PC-3 (cell line): Measurements from ENCODE around the gene OR4D11.

Experiments
- EZH2 ChIP-seq: fragments of 300-600 bp; sonication (generic); IDR thresholded peaks from one replicate; pipeline ENCODE4 v1.6.1; 2017; ENCODE audit warnings: antibody characterized with exemption, mild to moderate bottlenecking, low read length; ENCODE audit not compliant: unreplicated experiment
- TF ChIP-seq, protein P1 (sequence below): fragments of 300-600 bp; sonication (generic); conservative IDR thresholded peaks from 2 replicates; pipeline ENCODE4 v1.5.1; 2017; ENCODE audit warnings: antibody characterized with exemption, low read depth, mild to moderate bottlenecking, low read length

- TF ChIP-seq, protein P1, sequence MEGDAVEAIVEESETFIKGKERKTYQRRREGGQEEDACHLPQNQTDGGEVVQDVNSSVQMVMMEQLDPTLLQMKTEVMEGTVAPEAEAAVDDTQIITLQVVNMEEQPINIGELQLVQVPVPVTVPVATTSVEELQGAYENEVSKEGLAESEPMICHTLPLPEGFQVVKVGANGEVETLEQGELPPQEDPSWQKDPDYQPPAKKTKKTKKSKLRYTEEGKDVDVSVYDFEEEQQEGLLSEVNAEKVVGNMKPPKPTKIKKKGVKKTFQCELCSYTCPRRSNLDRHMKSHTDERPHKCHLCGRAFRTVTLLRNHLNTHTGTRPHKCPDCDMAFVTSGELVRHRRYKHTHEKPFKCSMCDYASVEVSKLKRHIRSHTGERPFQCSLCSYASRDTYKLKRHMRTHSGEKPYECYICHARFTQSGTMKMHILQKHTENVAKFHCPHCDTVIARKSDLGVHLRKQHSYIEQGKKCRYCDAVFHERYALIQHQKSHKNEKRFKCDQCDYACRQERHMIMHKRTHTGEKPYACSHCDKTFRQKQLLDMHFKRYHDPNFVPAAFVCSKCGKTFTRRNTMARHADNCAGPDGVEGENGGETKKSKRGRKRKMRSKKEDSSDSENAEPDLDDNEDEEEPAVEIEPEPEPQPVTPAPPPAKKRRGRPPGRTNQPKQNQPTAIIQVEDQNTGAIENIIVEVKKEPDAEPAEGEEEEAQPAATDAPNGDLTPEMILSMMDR = no peak
- TF ChIP-seq EZH2 = no peak
Measured at GRCh38 chr11:59510941-59511589, 7.7 kb downstream of the OR4D11 start, which contains the start of gene OR4D9.
